Trophoblast cell (in vitro differentiated cells and primary cell): ENCODE measurements around the gene RBFOX1.

Source experiments
- DNase-seq, 2 donors: peaks; one replicate each; pipeline ENCODE4 v3.0.0-alpha.2; 2016
- H2AFZ ChIP-seq: 2 replicates; pipeline ENCODE4 v1.6.1; 2013; ENCODE audit warnings: low read length, moderate library complexity, mild to moderate bottlenecking; ENCODE audit not compliant: insufficient read depth, poor library complexity
- H2AK5ac ChIP-seq: 2 replicates; pipeline ENCODE4 v1.6.1; 2013; ENCODE audit warnings: mild to moderate bottlenecking, low read length
- H2BK120ac ChIP-seq: 2 replicates; pipeline ENCODE4 v1.6.1; 2013; ENCODE audit warnings: low read length, mild to moderate bottlenecking, moderate library complexity; ENCODE audit not compliant: insufficient read depth, poor library complexity
- H2BK12ac ChIP-seq: 2 replicates; pipeline ENCODE4 v1.6.1; 2013; ENCODE audit warnings: mild to moderate bottlenecking, low read length, moderate library complexity
- H2BK5ac ChIP-seq: 2 replicates; pipeline ENCODE4 v1.6.1; 2013; ENCODE audit warnings: low read length, low read depth, moderate library complexity, mild to moderate bottlenecking; ENCODE audit not compliant: poor library complexity
- H3K14ac ChIP-seq: 2 replicates; pipeline ENCODE4 v1.6.1; 2013; ENCODE audit warnings: mild to moderate bottlenecking, low read length
- H3K18ac ChIP-seq: 2 replicates; pipeline ENCODE4 v1.6.1; 2013; ENCODE audit warnings: mild to moderate bottlenecking, low read length
- H3K23ac ChIP-seq: 2 replicates; pipeline ENCODE4 v1.6.1; 2013; ENCODE audit warnings: low read length
- H3K27ac ChIP-seq: 2 replicates; pipeline ENCODE4 v1.5.1; 2013; ENCODE audit warnings: low read depth, mild to moderate bottlenecking, inconsistent platforms, low read length, moderate library complexity
- H3K27me3 ChIP-seq: 2 replicates; pipeline ENCODE4 v1.6.1; 2013; ENCODE audit warnings: inconsistent platforms, mild to moderate bottlenecking, low read length, moderate library complexity; ENCODE audit not compliant: insufficient read depth
- H3K36me3 ChIP-seq, 2 experiments: 1 replicate in 1 of 2; 2 replicates in 1 of 2; pipeline ENCODE4 v1.6.1; 2013; ENCODE audit warnings: low read length in 2 of 2, mild to moderate bottlenecking in 2 of 2, moderate library complexity in 1 of 2; ENCODE audit not compliant: insufficient read depth in 2 of 2, control insufficient read depth in 1 of 2
- H3K4ac ChIP-seq: 2 replicates; pipeline ENCODE4 v1.6.1; 2013; ENCODE audit warnings: low read depth, mild to moderate bottlenecking, low read length, moderate library complexity
- H3K4me1 ChIP-seq, 2 experiments: 1 replicate in 1 of 2; 2 replicates in 1 of 2; pipeline ENCODE4 v1.6.1; 2013; ENCODE audit warnings: low read length in 2 of 2, mild to moderate bottlenecking in 2 of 2, moderate library complexity in 1 of 2; ENCODE audit not compliant: insufficient read depth in 2 of 2, control insufficient read depth in 1 of 2
- H3K4me2 ChIP-seq: 2 replicates; pipeline ENCODE4 v1.6.1; 2013; ENCODE audit warnings: inconsistent platforms, mild to moderate bottlenecking, low read length, moderate library complexity
- H3K4me3 ChIP-seq: 2 replicates; pipeline ENCODE4 v1.5.1; 2013; ENCODE audit warnings: mild to moderate bottlenecking, low read depth, low read length, inconsistent platforms
- H3K79me1 ChIP-seq: one replicate; pipeline ENCODE4 v1.6.1; 2013; ENCODE audit warnings: low read length
- H3K79me2 ChIP-seq: 2 replicates; pipeline ENCODE4 v1.6.1; 2013; ENCODE audit warnings: low read length, mild to moderate bottlenecking; ENCODE audit not compliant: control insufficient read depth, insufficient read depth, poor library complexity
- H3K9ac ChIP-seq: 2 replicates; pipeline ENCODE4 v1.6.1; 2013; ENCODE audit warnings: mild to moderate bottlenecking, low read length
- H3K9me3 ChIP-seq: 2 replicates; pipeline ENCODE4 v1.6.1; 2013; ENCODE audit warnings: low read depth, mild to moderate bottlenecking, control low read depth, inconsistent platforms, low read length; ENCODE audit not compliant: insufficient read depth
- H4K12ac ChIP-seq: 2 replicates; pipeline ENCODE4 v1.6.1; 2013; ENCODE audit warnings: low read depth, mild to moderate bottlenecking, low read length, moderate library complexity
- H4K8ac ChIP-seq: 2 replicates; pipeline ENCODE4 v1.6.1; 2013; ENCODE audit warnings: low read depth, mild to moderate bottlenecking, low read length, moderate library complexity
- H4K91ac ChIP-seq: one replicate; pipeline ENCODE4 v1.6.1; 2013; ENCODE audit warnings: low read depth, mild to moderate bottlenecking, low read length, moderate library complexity
- WGBS: extraction: QIAGEN DNeasy Blood & Tissue Kit; methylation state at CpG from one replicate; pipeline ENCODE4 v1.1.7; 2013; ENCODE audit warnings: missing lambda C conversion rate; ENCODE audit not compliant: insufficient read length, insufficient coverage; ENCODE audit errors: extremely low coverage; 5-methylcytosine and 5-hydroxymethylcytosine counted together

RBFOX1 gene

DNA sequence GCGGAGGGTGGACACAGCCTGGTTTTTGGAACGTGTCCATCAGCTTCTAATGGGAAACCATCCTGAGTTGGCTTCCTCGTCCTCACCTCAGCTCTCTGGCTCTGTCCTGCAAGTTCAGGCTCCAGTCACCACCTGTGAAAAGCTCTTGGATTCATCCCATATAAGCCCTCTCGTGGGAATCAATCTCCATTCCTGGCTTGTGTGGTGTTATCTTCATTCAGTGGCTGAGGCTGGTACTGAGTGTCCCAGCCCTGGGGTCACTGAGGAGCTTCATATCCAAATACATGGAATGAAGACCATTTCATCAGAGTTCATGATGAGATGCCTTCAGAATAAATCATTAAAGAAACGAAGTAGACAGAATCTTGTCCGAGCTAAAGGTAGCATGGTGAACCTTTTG, 189.2 kb downstream of the RBFOX1 start:
- Histone ChIP-seq H3K79me1 (no peaks in the 10 kb centered on the region), H3K27ac (no peak overlapping the region), H4K12ac (no peak overlapping the region), H3K9me3 (no peaks in the 10 kb centered on the region), H3K4me3 (no peak overlapping the region), H3K23ac (no peak overlapping the region), H3K36me3 (no peaks in the 10 kb centered on the region), H3K18ac (no peak overlapping the region), H3K4me1 (no peaks in the 10 kb centered on the region), H4K91ac (no peak overlapping the region), H3K14ac (no peak overlapping the region), H3K79me2 (no peaks in the 10 kb centered on the region), H2BK12ac (no peak overlapping the region), H3K27me3 (no peaks in the 10 kb centered on the region), H3K4ac (no peak overlapping the region), H3K9ac (no peak overlapping the region), H2BK120ac (no peak overlapping the region), H2AFZ (no peak overlapping the region), H4K8ac (no peak overlapping the region), H2BK5ac (no peak overlapping the region), H3K4me2 (no peak overlapping the region), H2AK5ac (no peak overlapping the region)
- no peak for DNase-seq
- WGBS, result no CpG with 5 or more reads among the region's 6 CpGs

DNA sequence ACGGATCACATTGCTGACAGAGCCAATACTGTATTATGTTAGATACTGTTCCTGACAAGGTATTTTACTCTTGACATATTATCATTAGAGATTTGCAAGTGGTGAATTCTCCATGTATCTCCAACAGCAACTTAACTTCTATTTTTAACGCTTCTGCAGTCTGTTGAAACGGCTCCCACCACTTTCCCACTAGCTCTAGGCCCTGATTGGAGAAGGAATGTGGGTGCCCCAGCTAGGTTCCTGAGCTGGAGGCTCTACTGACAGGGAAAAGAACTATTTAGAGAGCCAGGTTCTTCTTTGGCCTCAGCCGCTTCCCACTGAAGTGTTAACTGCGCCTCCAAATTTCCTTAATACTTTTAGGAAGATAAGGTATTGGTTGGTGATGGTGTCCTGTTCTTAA, 191.8 kb downstream of the RBFOX1 start:
- H3K4me1 ChIP-seq, result no peaks in the 10 kb centered on the region
- no peak overlapping the region for H2AK5ac ChIP-seq
- no peak overlapping the region for H3K18ac ChIP-seq
- H2BK5ac ChIP-seq, result no peak overlapping the region
- no peak overlapping the region for H3K4ac ChIP-seq
- no peak overlapping the region for H3K27ac ChIP-seq
- H2BK120ac ChIP-seq, result no peak overlapping the region
- no peaks in the 10 kb centered on the region for H3K27me3 ChIP-seq
- no peaks in the 10 kb centered on the region for H3K79me2 ChIP-seq
- no peak overlapping the region for H3K4me2 ChIP-seq
- no peak for DNase-seq
- no peak overlapping the region for H3K23ac ChIP-seq
- H3K79me1 ChIP-seq, result no peaks in the 10 kb centered on the region
- no peaks in the 10 kb centered on the region for H3K9me3 ChIP-seq
- no peaks in the 10 kb centered on the region for H3K36me3 ChIP-seq
- H4K91ac ChIP-seq, result no peak overlapping the region
- H3K14ac ChIP-seq, result no peak overlapping the region
- H3K9ac ChIP-seq, result no peak overlapping the region
- no peak overlapping the region for H3K4me3 ChIP-seq
- no CpG with 5 or more reads among the region's 5 CpGs for WGBS
- H4K12ac ChIP-seq, result no peak overlapping the region
- H2BK12ac ChIP-seq, result no peak overlapping the region
- no peak overlapping the region for H2AFZ ChIP-seq
- H4K8ac ChIP-seq, result no peak overlapping the region

DNA sequence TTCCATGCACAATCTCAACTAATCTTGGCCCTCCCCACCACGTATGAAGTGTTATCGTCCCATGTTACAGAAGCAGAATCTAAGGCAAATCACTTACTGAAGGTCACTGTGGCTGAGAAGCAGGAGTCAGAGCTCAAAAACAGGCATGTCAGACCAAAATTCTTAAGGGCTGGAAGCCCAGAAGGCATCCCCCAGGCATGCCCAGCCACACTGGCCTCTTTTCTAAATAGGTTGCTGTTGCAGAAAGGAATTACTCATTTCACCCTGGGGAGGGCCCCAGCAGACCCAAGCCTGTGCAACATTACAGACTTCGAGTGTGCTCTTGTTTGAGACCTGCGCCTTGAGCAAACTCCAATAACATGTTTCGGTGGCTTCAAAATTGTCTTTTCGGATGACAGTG, 194.1 kb downstream of the RBFOX1 start:
- Histone ChIP-seq H4K12ac (no peak overlapping the region), H3K9ac (no peak overlapping the region), H4K8ac (no peak overlapping the region), H3K18ac (no peak overlapping the region), H3K79me2 (no peaks in the 10 kb centered on the region), H3K36me3 (no peaks in the 10 kb centered on the region), H3K4me2 (no peak overlapping the region), H3K79me1 (no peaks in the 10 kb centered on the region), H3K27me3 (no peaks in the 10 kb centered on the region), H2BK120ac (no peak overlapping the region), H3K4me1 (no peaks in the 10 kb centered on the region), H3K4ac (no peak overlapping the region), H4K91ac (no peak overlapping the region), H3K14ac (no peak overlapping the region), H2BK12ac (no peak overlapping the region), H3K9me3 (no peaks in the 10 kb centered on the region), H2BK5ac (no peak overlapping the region), H3K27ac (no peak overlapping the region), H3K23ac (no peak overlapping the region), H2AFZ (no peak overlapping the region), H2AK5ac (no peak overlapping the region), H3K4me3 (no peak overlapping the region)
- DNase-seq, result no peak
- no CpG with 5 or more reads among the region's 6 CpGs for WGBS

DNA sequence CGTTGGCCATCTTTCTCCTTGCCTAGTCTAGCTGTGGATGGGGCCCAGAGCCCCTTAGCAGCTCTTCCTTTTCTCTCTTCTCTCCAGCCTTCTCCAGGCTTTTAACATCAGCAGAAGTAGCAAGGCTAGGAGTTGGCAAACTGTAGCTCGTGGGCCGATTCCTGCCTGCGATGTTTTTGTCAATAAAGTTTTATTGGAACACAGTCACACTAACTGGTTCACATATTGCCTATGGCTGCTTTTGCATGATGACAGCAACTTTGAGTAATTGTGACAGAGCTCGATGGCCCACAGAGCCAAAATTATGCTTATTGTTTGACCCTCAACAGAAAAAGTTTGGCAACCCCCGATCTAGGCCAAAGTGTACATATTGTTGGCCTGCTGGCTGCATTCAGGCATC, 199.9 kb downstream of the RBFOX1 start:
- H2BK12ac ChIP-seq, result no peak overlapping the region
- no CpG with 5 or more reads among the region's 6 CpGs for WGBS
- H3K18ac ChIP-seq, result no peak overlapping the region
- no peaks in the 10 kb centered on the region for H3K4me1 ChIP-seq
- H3K79me1 ChIP-seq, result no peaks in the 10 kb centered on the region
- no peak overlapping the region for H3K4me2 ChIP-seq
- no peaks in the 10 kb centered on the region for H3K79me2 ChIP-seq
- no peak overlapping the region for H3K14ac ChIP-seq
- H2BK5ac ChIP-seq, result no peak overlapping the region
- H3K4ac ChIP-seq, result no peak overlapping the region
- H4K8ac ChIP-seq, result no peak overlapping the region
- H3K27ac ChIP-seq, result no peak overlapping the region
- no peak overlapping the region for H2AK5ac ChIP-seq
- H4K12ac ChIP-seq, result no peak overlapping the region
- H2BK120ac ChIP-seq, result no peak overlapping the region
- no peak for DNase-seq
- H3K27me3 ChIP-seq, result no peaks in the 10 kb centered on the region
- no peak overlapping the region for H4K91ac ChIP-seq
- no peak overlapping the region for H3K4me3 ChIP-seq
- no peak overlapping the region for H2AFZ ChIP-seq
- H3K9ac ChIP-seq, result no peak overlapping the region
- H3K36me3 ChIP-seq, result no peaks in the 10 kb centered on the region
- no peak overlapping the region for H3K23ac ChIP-seq
- no peaks in the 10 kb centered on the region for H3K9me3 ChIP-seq
